ENCODE results near the gene PCA3. TPM values are rescaled to one million over a fixed set of nuclear protein-coding genes. Genes with fewer than 3 reads are reported as not detected.
A peak's percentile ranks its signal among the peaks of the same experiment; 100 is the strongest.

Gene PCA3
- total RNA-seq, 1 experiment from 2014 or later = not detected

DNA sequence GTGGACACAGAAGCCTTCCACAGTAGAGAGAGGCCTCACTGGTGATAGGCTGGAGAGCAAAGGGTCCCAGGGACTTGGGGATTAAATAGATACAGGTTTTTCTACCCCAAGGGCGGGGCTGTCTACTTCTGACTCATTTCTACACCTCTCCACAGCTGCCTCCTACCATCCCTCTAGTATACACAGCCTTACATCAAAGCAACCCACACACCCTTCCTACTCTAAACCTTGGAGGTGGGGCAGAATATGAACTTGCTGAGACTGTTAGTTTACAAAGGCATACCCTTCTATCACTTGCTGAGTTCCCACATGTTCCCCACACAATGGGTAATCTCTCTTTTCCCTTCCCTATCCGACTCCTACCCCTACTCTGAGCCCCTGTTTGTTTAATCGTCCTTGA is 19.9 kb upstream of the PCA3 start:
- in situ Hi-C loops (cut with HindIII; ENCODE audit: low sequenced_read_pairs) = no loop called here
- no peak for DNase-seq (ENCODE audit: low spot score)

GRCh38 chr9:76751001-76751400 is 13.2 kb upstream of the PCA3 start:
- in situ Hi-C loops (cut with HindIII; ENCODE audit: low sequenced_read_pairs) = no loop called here

GRCh38 chr9:76756268-76756640 is 8.0 kb upstream of the PCA3 start:
- DNase-seq (ENCODE audit: low spot score) = peak; percentile 44
- in situ Hi-C loops (cut with HindIII; ENCODE audit: low sequenced_read_pairs) = no loop called here

More at GRCh38 chr9:76751001-76751400, 13.2 kb upstream of the PCA3 start:
- DNase-seq (ENCODE audit: low spot score) = no peak

DNA sequence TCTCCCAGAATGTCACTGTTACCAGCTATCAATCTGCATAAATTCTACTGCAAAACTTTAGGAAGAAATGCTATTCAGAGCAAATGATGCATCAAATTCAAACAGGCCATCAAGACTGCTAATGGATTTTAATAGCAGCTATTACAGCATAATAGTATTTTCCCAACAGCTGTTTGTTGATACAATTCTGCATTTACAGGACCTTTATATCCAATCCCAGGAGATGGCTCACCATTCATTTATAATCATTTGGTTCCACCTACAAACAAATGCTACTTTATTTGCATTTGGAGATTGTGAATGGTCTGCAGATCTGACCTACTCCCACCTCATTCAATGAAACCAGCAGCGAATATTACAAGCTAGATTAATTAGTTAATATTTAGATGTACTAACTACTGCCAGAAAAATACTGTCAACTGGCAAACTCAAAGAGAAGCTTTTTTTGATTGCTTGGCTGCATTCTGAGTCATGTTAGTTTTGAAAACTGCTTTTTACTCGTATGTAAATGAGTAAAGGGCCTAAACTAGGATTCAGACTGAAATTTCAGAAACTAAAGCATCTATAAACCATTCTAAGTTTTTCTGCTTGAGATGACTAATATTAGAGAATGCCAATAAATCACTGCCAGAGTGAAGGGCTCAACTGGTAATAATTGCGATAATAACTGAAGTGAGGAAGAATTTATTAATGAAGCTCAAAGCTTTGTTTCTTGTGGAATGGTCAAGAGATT is 7.1 kb upstream of the PCA3 start:
- in situ Hi-C loops (cut with HindIII; ENCODE audit: low sequenced_read_pairs) = no loop called here
- no peak for DNase-seq (ENCODE audit: low spot score)

DNA sequence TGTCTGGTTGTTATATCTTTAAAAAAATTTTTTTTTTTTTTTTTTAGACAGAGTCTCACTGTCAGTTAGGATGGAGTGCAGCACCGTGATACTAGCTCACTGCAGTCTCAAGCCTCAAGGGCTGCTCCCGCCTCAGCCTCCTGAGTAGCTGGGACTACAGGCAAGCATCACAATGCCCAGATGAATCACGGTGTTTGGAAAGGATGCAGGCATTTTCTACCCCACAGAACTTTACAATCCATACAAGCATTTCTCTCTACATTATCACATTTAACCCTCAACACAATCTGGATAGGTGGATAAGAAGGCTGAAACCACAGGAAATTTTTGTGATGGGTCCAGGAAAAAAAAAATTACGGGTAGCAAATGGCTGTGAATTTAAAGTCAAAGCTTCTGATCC is 5.8 kb upstream of the PCA3 start:
- in situ Hi-C loops (cut with HindIII; ENCODE audit: low sequenced_read_pairs) = no loop called here
- DNase-seq (ENCODE audit: low spot score) = no peak

- DNase-seq (ENCODE audit: low spot score) = no peak
- in situ Hi-C loops (cut with HindIII; ENCODE audit: low sequenced_read_pairs) = no loop called here
Measured at GRCh38 chr9:76759732-76760131, 4.5 kb upstream of the PCA3 start.

GRCh38 chr9:76761448-76761847 is 2.8 kb upstream of the PCA3 start:
- DNase-seq (ENCODE audit: low spot score) = no peak
- in situ Hi-C loops (cut with HindIII; ENCODE audit: low sequenced_read_pairs) = no loop called here

- peak; percentile 54 for DNase-seq (ENCODE audit: low spot score)
- in situ Hi-C loops (cut with HindIII; ENCODE audit: low sequenced_read_pairs) = no loop called here
Measured at GRCh38 chr9:76766126-76766525, 1.9 kb downstream of the PCA3 start.

DNA sequence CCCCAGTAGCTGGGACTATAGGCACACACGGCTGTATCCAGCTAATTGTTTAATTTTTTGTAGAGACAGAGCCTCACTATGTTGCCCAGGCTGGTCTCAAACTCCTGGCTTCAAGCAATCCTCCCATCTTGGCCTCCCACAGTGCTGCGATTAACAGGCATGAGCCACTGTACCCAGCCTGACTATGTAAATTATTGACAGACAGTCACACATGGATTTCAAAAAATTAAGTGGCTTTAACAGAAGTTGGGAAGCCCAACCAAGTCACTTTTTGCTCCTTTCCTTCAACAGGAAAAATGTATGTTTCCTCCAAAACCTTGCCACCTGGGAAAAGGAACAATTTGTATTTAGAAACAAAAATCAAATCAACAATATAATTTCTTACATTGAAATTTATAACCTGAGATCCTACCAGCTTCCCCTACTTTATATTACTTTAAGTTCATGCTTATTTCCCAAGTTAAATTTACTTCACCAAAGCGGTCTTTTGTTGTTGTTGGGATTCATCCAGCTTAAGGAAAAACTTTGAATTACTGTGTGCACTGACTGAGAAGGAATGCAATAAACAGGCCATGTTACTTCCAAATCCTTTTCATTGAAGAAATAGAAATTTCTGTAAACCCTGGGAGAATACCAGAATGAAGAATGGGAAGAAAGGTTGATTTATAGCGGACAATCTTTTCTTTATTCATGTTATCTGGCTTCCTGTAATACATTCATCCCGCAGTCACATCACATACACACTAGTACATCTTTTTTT is 8.6 kb downstream of the PCA3 start:
- in situ Hi-C loops (cut with HindIII; ENCODE audit: low sequenced_read_pairs) = no loop called here
- DNase-seq (ENCODE audit: low spot score) = no peak

- in situ Hi-C loops (cut with HindIII; ENCODE audit: low sequenced_read_pairs) = no loop called here
- no peak for DNase-seq (ENCODE audit: low spot score)
Measured at GRCh38 chr9:76784881-76785280, 20.6 kb downstream of the PCA3 start.

- in situ Hi-C loops (cut with HindIII; ENCODE audit: low sequenced_read_pairs) = no loop called here
- DNase-seq (ENCODE audit: low spot score) = no peak
Measured at GRCh38 chr9:76785501-76785900, 21.3 kb downstream of the PCA3 start.

DNA sequence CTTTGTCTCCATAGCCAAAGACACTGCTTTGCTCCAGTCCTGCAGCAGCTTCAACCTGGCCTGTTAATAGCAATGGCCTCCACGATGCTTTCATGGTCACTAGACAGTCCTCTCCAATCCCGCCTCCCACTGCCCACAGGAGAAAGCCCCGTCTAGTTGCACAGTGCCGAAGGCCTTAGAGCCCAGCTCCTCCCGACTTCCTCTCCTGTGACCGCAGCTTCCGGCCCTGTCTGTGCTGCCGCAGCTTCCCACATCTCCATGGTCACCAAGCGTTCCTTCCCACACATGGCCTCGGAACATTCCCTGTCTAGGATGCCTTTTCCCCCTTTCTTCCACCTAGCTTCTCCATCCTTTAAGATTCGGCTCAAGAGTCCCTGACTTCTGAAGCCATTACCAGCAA is 23.4 kb downstream of the PCA3 start:
- in situ Hi-C loops (cut with HindIII; ENCODE audit: low sequenced_read_pairs) = no loop called here
- DNase-seq (ENCODE audit: low spot score) = no peak

- DNase-seq (ENCODE audit: low spot score) = no peak
Measured at GRCh38 chr9:76789840-76790239, 25.6 kb downstream of the PCA3 start.

DNA sequence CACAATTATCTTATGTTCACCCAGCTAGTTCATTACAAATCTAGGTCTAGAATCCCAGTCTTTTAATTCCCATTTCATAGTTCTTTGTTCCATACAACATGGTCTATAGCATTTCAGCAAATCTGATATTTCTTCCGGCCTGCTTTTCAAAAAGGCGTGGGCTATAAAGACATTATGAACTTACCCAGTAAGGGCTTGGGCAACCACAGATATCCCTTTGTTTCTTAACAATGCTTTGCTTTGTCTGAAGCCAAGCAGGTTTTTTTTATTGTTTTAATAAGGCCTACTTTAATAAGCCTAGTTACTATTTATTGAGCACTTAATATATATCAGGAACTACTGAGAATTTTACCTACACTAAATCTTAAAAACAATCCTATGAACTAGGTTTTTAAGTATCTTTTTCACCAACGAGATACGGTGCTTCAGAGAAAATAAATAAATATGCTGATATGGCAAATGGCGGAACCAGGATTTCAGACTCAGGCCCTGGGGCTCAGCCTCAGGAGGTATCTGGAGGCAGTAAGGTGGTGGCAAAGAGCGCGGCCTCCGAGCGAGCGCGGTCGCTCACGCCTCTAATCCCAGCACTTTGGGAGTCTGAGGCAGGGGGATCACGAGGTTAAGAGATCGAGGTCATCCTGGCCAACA is 29.7 kb downstream of the PCA3 start:
- DNase-seq (ENCODE audit: low spot score) = no peak
- in situ Hi-C loops (cut with HindIII; ENCODE audit: low sequenced_read_pairs) = no loop called here

More at GRCh38 chr9:76789840-76790239, 25.6 kb downstream of the PCA3 start:
- in situ Hi-C loops (cut with HindIII; ENCODE audit: low sequenced_read_pairs) = no loop called here

- DNase-seq (ENCODE audit: low spot score) = no peak
- in situ Hi-C loops (cut with HindIII; ENCODE audit: low sequenced_read_pairs) = no loop called here
Measured at GRCh38 chr9:76796296-76796695, 32.1 kb downstream of the PCA3 start.

DNA sequence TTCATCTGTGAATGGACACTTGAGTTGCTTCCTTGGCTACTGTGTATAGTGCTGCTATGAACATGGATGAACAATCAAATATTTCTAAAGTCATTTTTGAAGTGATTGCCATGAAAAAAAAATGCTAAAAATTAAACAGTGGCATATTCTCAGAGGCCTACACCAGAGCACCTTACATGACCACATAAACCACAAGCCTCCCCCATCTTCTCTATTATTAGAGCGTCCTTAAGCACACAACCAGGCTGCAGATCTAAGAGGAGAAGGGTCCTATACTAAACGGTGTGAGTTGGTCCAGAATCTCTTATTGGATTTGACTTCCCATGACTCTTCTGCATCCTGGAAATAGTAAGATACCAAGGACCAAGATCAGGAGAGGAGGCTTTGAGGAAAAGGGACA is 34.3 kb downstream of the PCA3 start:
- in situ Hi-C loops (cut with HindIII; ENCODE audit: low sequenced_read_pairs) = no loop called here
- no peak for DNase-seq (ENCODE audit: low spot score)

- no peak for DNase-seq (ENCODE audit: low spot score)
- in situ Hi-C loops (cut with HindIII; ENCODE audit: low sequenced_read_pairs) = no loop called here
Measured at GRCh38 chr9:76799473-76799872, 35.2 kb downstream of the PCA3 start.

- in situ Hi-C loops (cut with HindIII; ENCODE audit: low sequenced_read_pairs) = no loop called here
- no peak for DNase-seq (ENCODE audit: low spot score)
Measured at GRCh38 chr9:76800901-76801300, 36.7 kb downstream of the PCA3 start.

- in situ Hi-C loops (cut with HindIII; ENCODE audit: low sequenced_read_pairs) = no loop called here
- no peak for DNase-seq (ENCODE audit: low spot score)
Measured at GRCh38 chr9:76803083-76803482, 38.8 kb downstream of the PCA3 start.

DNA sequence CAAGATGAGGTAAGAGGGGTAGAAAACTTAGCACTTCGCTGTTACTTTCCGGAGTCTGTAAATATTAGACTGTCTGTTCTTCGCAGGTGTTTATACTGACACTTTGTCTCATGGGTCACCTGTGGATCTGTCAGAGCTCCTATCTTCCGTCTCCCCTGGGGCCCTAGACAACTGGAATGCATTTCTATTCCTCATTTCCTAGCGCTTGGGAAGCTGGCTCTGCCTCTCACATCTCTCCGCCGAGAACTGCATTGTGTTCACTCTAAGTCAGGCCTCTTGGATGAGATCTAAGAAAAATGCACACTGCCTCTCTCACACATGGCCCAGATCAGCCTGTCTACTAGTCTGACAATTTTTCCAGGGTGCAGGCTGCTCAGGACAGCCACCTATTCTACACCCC is 39.5 kb downstream of the PCA3 start:
- in situ Hi-C loops (cut with HindIII; ENCODE audit: low sequenced_read_pairs) = no loop called here
- no peak for DNase-seq (ENCODE audit: low spot score)

Data from G401 (cell line).